Osteoblast (primary cell): ENCODE measurements around the gene KCNK4. TPM values are rescaled to one million over a fixed set of nuclear protein-coding genes. Genes with fewer than 3 reads are reported as not detected.

Experiments
- DNase-seq: peaks from one replicate; pipeline ENCODE4 v3.0.0; 2011; ENCODE audit warnings: low spot score, mixed read lengths; ENCODE audit not compliant: insufficient read length; ENCODE audit errors: missing footprints
- H2AFZ ChIP-seq: 2 replicates; pipeline ENCODE4 v1.6.0; 2011; ENCODE audit warnings: mild to moderate bottlenecking, low read length
- H3K27ac ChIP-seq: 2 replicates; pipeline ENCODE4 v1.5.1; 2011; ENCODE audit warnings: mild to moderate bottlenecking, low read depth, low read length, moderate library complexity
- H3K27me3 ChIP-seq: 2 replicates; pipeline ENCODE4 v1.6.0; 2012; ENCODE audit warnings: mild to moderate bottlenecking, control low read depth, inconsistent platforms, low read length, moderate library complexity; ENCODE audit not compliant: insufficient read depth
- H3K36me3 ChIP-seq: 2 replicates; pipeline ENCODE4 v1.5.1; 2011; ENCODE audit warnings: mild to moderate bottlenecking, low read length, control low read depth, moderate library complexity; ENCODE audit not compliant: insufficient read depth
- H3K4me1 ChIP-seq: 2 replicates; pipeline ENCODE4 v1.5.1; 2011; ENCODE audit warnings: mild to moderate bottlenecking, low read length, control low read depth, moderate library complexity; ENCODE audit not compliant: insufficient read depth
- H3K4me2 ChIP-seq: 2 replicates; pipeline ENCODE4 v1.6.0; 2011; ENCODE audit warnings: mild to moderate bottlenecking, low read length; ENCODE audit not compliant: insufficient read depth
- H3K4me3 ChIP-seq: fragments of 200-600 bp; sonication (generic); 3 replicates; pipeline ENCODE4 v1.5.1; 2012; ENCODE audit warnings: mild to moderate bottlenecking, low read length, inconsistent platforms; ENCODE audit not compliant: insufficient read depth
- H3K79me2 ChIP-seq: 2 replicates; pipeline ENCODE4 v1.6.0; 2012; ENCODE audit warnings: mild to moderate bottlenecking, low read length, control low read depth, inconsistent platforms; ENCODE audit not compliant: insufficient read depth
- H3K9me3 ChIP-seq: 2 replicates; pipeline ENCODE4 v1.5.1; 2011; ENCODE audit warnings: low read depth, low read length, control low read depth
- H4K20me1 ChIP-seq: 2 replicates; pipeline ENCODE4 v1.6.0; 2012; ENCODE audit warnings: mild to moderate bottlenecking, low read length, control low read depth; ENCODE audit not compliant: insufficient read depth
- total RNA-seq: library from RNA; depleted of rRNA; stranded (reverse); fragments of >200 nt; gene quantifications from 2 replicates; pipeline ENCODE4 v1.2.3, GENCODE V29; 2012
- TF ChIP-seq, protein P1 (sequence below): IDR thresholded peaks from 2 replicates; pipeline ENCODE4 v1.5.1; 2011; ENCODE audit warnings: mild to moderate bottlenecking, low read depth, low read length, moderate library complexity; ENCODE audit errors: extremely low read depth

KCNK4 gene
- total RNA-seq, 1 donor: 0.36 TPM

GRCh38 chr11:64284962-64285884 is 5.9 kb upstream of the KCNK4 start, which contains the start of gene GPR137:
TSS of gene GPR137 (plus strand) at chr11:64285848. CDS start at chr11:64286525, 677 bp downstream.
- peaks cover 21% of the 10 kb centered on the region for H3K4me1 ChIP-seq
- TF ChIP-seq, protein P1, sequence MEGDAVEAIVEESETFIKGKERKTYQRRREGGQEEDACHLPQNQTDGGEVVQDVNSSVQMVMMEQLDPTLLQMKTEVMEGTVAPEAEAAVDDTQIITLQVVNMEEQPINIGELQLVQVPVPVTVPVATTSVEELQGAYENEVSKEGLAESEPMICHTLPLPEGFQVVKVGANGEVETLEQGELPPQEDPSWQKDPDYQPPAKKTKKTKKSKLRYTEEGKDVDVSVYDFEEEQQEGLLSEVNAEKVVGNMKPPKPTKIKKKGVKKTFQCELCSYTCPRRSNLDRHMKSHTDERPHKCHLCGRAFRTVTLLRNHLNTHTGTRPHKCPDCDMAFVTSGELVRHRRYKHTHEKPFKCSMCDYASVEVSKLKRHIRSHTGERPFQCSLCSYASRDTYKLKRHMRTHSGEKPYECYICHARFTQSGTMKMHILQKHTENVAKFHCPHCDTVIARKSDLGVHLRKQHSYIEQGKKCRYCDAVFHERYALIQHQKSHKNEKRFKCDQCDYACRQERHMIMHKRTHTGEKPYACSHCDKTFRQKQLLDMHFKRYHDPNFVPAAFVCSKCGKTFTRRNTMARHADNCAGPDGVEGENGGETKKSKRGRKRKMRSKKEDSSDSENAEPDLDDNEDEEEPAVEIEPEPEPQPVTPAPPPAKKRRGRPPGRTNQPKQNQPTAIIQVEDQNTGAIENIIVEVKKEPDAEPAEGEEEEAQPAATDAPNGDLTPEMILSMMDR: no peak
- H2AFZ ChIP-seq: peak within 1 kb of the TSS; percentile 96
- peak within 1 kb of the TSS; percentile 99 for H3K4me2 ChIP-seq
- peaks cover 16% of the 10 kb centered on the region for H3K36me3 ChIP-seq
- H3K27ac ChIP-seq: peak within 1 kb of the TSS; percentile 91
- peak within 1 kb of the TSS; percentile 83 for H3K4me3 ChIP-seq
- DNase-seq: peak; percentile 99
- H4K20me1 ChIP-seq: no peaks in the 10 kb centered on the region
- H3K9me3 ChIP-seq: no peaks in the 10 kb centered on the region
- peaks cover 5% of the 10 kb centered on the region for H3K27me3 ChIP-seq
- H3K79me2 ChIP-seq: peaks cover 35% of the 10 kb centered on the region

- Histone ChIP-seq H2AFZ (no peak overlapping the region), H3K36me3 (peaks cover 16% of the 10 kb centered on the region), H3K79me2 (peaks cover 33% of the 10 kb centered on the region), H3K4me3 (peak overlapping the region; percentile 83), H3K4me2 (peak overlapping the region; percentile 99), H3K27me3 (peaks cover 14% of the 10 kb centered on the region), H3K4me1 (peaks cover 21% of the 10 kb centered on the region), H4K20me1 (peaks cover 2% of the 10 kb centered on the region), H3K27ac (no peak overlapping the region), H3K9me3 (no peaks in the 10 kb centered on the region)
- DNase-seq: peak; percentile 73
- TF ChIP-seq, protein P1: no peak
These were observed 5.0 kb upstream of the KCNK4 start for GRCh38 chr11:64285885-64286800.

GRCh38 chr11:64286801-64287159 is 4.3 kb upstream of the KCNK4 start:
- Histone ChIP-seq H3K27me3 (peaks cover 20% of the 10 kb centered on the region), H3K36me3 (peaks cover 12% of the 10 kb centered on the region), H3K9me3 (no peaks in the 10 kb centered on the region), H3K4me1 (peaks cover 21% of the 10 kb centered on the region), H3K27ac (no peak overlapping the region), H3K79me2 (peaks cover 30% of the 10 kb centered on the region), H3K4me3 (no peak overlapping the region), H2AFZ (no peak overlapping the region), H3K4me2 (peak overlapping the region; percentile 99), H4K20me1 (peaks cover 2% of the 10 kb centered on the region)
- peak; percentile 55 for DNase-seq
- TF ChIP-seq, protein P1: no peak
